ENCODE data around the gene RBKS. TPM values are rescaled to one million over a fixed set of nuclear protein-coding genes. Genes with fewer than 3 reads are reported as not detected.

RBKS gene
- total and polyA plus RNA-seq, 2 of the 13 experiments (the other 11 are each of a cell fraction or from before 2014, with no cell fraction given): 7.7 to 8.3 TPM

GRCh38 chr2:27779417-27780055 lies 110.7 kb downstream of the RBKS start:
- H3K27ac ChIP-seq (ENCODE audit: extremely low read length, insufficient read depth, low read length): no peak overlapping the region
- H3K9ac ChIP-seq (ENCODE audit: insufficient read depth, low read depth, low read length): no peak overlapping the region
- POLR2A ChIA-PET: interaction anchor here (1.7 kb wide), 1 partner anchor 27 kb away, joined by 7 read pairs; no protein-coding TSS in a partner anchor
- FAIRE-seq (no peak), ATAC-seq (no peak), DNase-seq (ENCODE audit: low spot score) (no peak)
- H2AFZ ChIP-seq (ENCODE audit: low read length): no peak overlapping the region
- no peak overlapping the region for H3K4me2 ChIP-seq (ENCODE audit: low read depth, low read length)
- WGBS (ENCODE audit: low lambda C conversion rate): 94% methylated on average over 5 of the region's 5 CpGs
- H3K36me3 ChIP-seq (replicated peaks in 1 of 2; ENCODE audit: control insufficient read depth in 1 of 2, insufficient read depth in 2 of 2, low read length in 2 of 2): peaks cover 4 to 34% of the 10 kb centered on the region in 2 experiments
- in situ Hi-C loops (cut with HindIII; ENCODE audit: extremely low pct_ligation_motif_present, low pct_unique_long_range_greater_than_20kb): no loop called here
- TF ChIP-seq, protein P1, sequence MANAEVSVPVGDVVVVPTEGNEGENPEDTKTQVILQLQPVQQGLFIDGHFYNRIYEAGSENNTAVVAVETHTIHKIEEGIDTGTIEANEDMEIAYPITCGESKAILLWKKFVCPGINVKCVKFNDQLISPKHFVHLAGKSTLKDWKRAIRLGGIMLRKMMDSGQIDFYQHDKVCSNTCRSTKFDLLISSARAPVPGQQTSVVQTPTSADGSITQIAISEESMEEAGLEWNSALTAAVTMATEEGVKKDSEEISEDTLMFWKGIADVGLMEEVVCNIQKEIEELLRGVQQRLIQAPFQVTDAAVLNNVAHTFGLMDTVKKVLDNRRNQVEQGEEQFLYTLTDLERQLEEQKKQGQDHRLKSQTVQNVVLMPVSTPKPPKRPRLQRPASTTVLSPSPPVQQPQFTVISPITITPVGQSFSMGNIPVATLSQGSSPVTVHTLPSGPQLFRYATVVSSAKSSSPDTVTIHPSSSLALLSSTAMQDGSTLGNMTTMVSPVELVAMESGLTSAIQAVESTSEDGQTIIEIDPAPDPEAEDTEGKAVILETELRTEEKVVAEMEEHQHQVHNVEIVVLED (CRISPR knock-in tag; IDR thresholded peaks at IDR 0.05; ENCODE audit: borderline replicate concordance): no peak
- TF ChIP-seq ATF1 (CRISPR knock-in tag; IDR thresholded peaks at IDR 0.05) (no peak), SUZ12 (IDR thresholded peaks at IDR 0.05; ENCODE audit: low read depth, low read length) (no peak), ZNF766 (CRISPR knock-in tag; IDR thresholded peaks at IDR 0.05; ENCODE audit: borderline replicate concordance) (no peak), YY1 (IDR thresholded peaks at IDR 0.05; ENCODE audit: insufficient read depth, insufficient replicate concordance, low read depth, low read length) (no peak), GPN1 (CRISPR knock-in tag; IDR thresholded peaks at IDR 0.05; ENCODE audit: borderline replicate concordance) (no peak), KLF11 (CRISPR knock-in tag; IDR thresholded peaks at IDR 0.05) (no peak), ZNF782 (CRISPR knock-in tag; IDR thresholded peaks at IDR 0.05; ENCODE audit: borderline replicate concordance) (no peak), ZNF629 (CRISPR knock-in tag; conservative IDR thresholded peaks at IDR 0.05) (no peak), ZBTB1 (CRISPR knock-in tag; IDR thresholded peaks at IDR 0.05; ENCODE audit: borderline replicate concordance) (no peak), IRX3 (CRISPR knock-in tag; IDR thresholded peaks at IDR 0.05; ENCODE audit: borderline replicate concordance, low read depth) (no peak), ZNF256 (CRISPR knock-in tag; conservative IDR thresholded peaks at IDR 0.05) (no peak), CEBPB (IDR thresholded peaks at IDR 0.05; ENCODE audit: borderline replicate concordance, low read depth, low read length) (no peak), MATR3 (CRISPR knock-in tag; IDR thresholded peaks at IDR 0.05) (no peak), GZF1 (CRISPR knock-in tag; IDR thresholded peaks at IDR 0.05) (no peak)
- intact Hi-C loops (cut with micrococcal nuclease; ENCODE audit: unreplicated experiment): no loop called here
- peaks cover 11% of the 10 kb centered on the region for H3K4me1 ChIP-seq (ENCODE audit: insufficient read depth, low read length)
- H3K9me3 ChIP-seq (ENCODE audit: low read length): no peaks in the 10 kb centered on the region
- BruUV-seq (replicated peaks): no TSS peak
- CTCF ChIA-PET (ENCODE audit: low intra/inter-chr PET ratio, low total read pairs): no interaction called here
- H3K79me2 ChIP-seq (ENCODE audit: insufficient read depth, low read length): peaks cover 41% of the 10 kb centered on the region
- H3K27me3 ChIP-seq (ENCODE audit: control insufficient read depth in 1 of 2, insufficient read depth in 2 of 2, low read length in 2 of 2): no peaks in the 10 kb centered on the region
- peaks cover 15% of the 10 kb centered on the region for H4K20me1 ChIP-seq (ENCODE audit: insufficient read depth, low read length)
- H3K4me3 ChIP-seq (replicated peaks in 1 of 3; ENCODE audit: insufficient read depth in 1 of 3, low read depth in 2 of 3, low read length in 3 of 3): no peak overlapping the region

All from HepG2 (cell line).